ENCODE measurements around the gene NFE2L3.

- TF ChIP-seq CTCF (IDR thresholded peaks at IDR 0.05): no peak
- TF ChIP-seq POLR2A (IDR thresholded peaks at IDR 0.05): no peak
These were observed 15.2 kb upstream of the NFE2L3 start for GRCh38 chr7:26136831-26137230.

All from body of pancreas (tissue), 4 donors.